Panc1 (cell line): ENCODE measurements around the gene SYN1. TPM values are rescaled to one million over a fixed set of nuclear protein-coding genes. Genes with fewer than 3 reads are reported as not detected.

ENCODE experiments used
- ATAC-seq: fragments of 200-7000 bp; cut with Tn5 transposase; 2 replicates; pipeline ENCODE4 v1.9.1; 2020; ENCODE audit warnings: mild to moderate bottlenecking, moderate library complexity
- BruUV-seq: library from RNA; stranded (reverse); fragments of 400-500 nt; replicated peaks from 2 replicates; lab custom pipeline; 2021; lab: Mats Ljungman, UMichigan
- CTCF ChIA-PET: fragments of 300-600 bp; sonication (Branson Sonifier 250); formaldehyde crosslinking; loops from one replicate; lab custom pipeline; 2022; ENCODE audit warnings: antibody characterized with exemption; lab: Charles Lee
- POLR2A ChIA-PET: fragments of 300-600 bp; sonication (Branson Sonifier 250); formaldehyde crosslinking; loops from one replicate; lab custom pipeline; 2022; ENCODE audit warnings: antibody characterized with exemption; lab: Charles Lee
- DNase-seq: peaks from one replicate; pipeline ENCODE4 v3.0.0-alpha.2; 2010; ENCODE audit warnings: low read depth, low spot score
- H3K27ac ChIP-seq: 2 replicates; pipeline ENCODE4 v1.5.1; 2011; ENCODE audit warnings: mild to moderate bottlenecking, low read length, inconsistent platforms
- H3K27me3 ChIP-seq: fragments of 200-500 bp; sonication (Bioruptor generic); 2 replicates; pipeline ENCODE4 v1.6.0; 2014; ENCODE audit warnings: low read length, inconsistent platforms; ENCODE audit not compliant: control insufficient read depth, insufficient read depth
- H3K36me3 ChIP-seq: fragments of 200-500 bp; sonication (Bioruptor generic); 2 replicates; pipeline ENCODE4 v1.5.1; 2014; ENCODE audit warnings: inconsistent platforms, mild to moderate bottlenecking, low read length, moderate library complexity; ENCODE audit not compliant: control insufficient read depth, insufficient read depth
- H3K4me1 ChIP-seq: 2 replicates; pipeline ENCODE4 v1.5.1; 2011; ENCODE audit warnings: inconsistent platforms, mild to moderate bottlenecking, low read length, moderate library complexity; ENCODE audit not compliant: control insufficient read depth, insufficient read depth
- H3K4me3 ChIP-seq, 2 experiments: 2 replicates each; pipeline ENCODE4 v1.5.1; 2011 to 2012; ENCODE audit warnings: low read depth in 2 of 2, low read length in 2 of 2, mild to moderate bottlenecking in 2 of 2, inconsistent platforms in 1 of 2, moderate library complexity in 1 of 2
- H3K9me3 ChIP-seq: fragments of 200-500 bp; sonication (Bioruptor generic); 2 replicates; pipeline ENCODE4 v1.5.1; 2014; ENCODE audit warnings: low read depth, mild to moderate bottlenecking, inconsistent platforms, low read length, moderate library complexity; ENCODE audit not compliant: control insufficient read depth, insufficient read depth
- POLR2AphosphoS5 ChIP-seq: IDR thresholded peaks from 2 replicates; pipeline ENCODE4 v1.6.1; 2012; ENCODE audit warnings: mild to moderate bottlenecking, low read depth, low read length, moderate library complexity
- SIN3A ChIP-seq: IDR thresholded peaks from 2 replicates; pipeline ENCODE4 v1.6.1; 2012; ENCODE audit warnings: low read depth, mild to moderate bottlenecking, low read length, moderate library complexity, borderline replicate concordance; ENCODE audit not compliant: insufficient read depth
- TCF7L2 ChIP-seq: IDR thresholded peaks from 2 replicates; pipeline ENCODE4 v1.6.1; 2011; ENCODE audit warnings: mild to moderate bottlenecking, low read depth, low read length, inconsistent platforms
- in situ Hi-C: cut with HindIII; loops from 2 replicates; pipeline ENCODE4 v1.10.0; 2016; ENCODE audit warnings: low sequenced_read_pairs, low pct_unique_long_range_greater_than_20kb
- intact Hi-C: fragments of 100-400 bp; cut with micrococcal nuclease; formaldehyde crosslinking; loops from one replicate; pipeline ENCODE4 v1.10.0; 2022; ENCODE audit not compliant: unreplicated experiment
- total RNA-seq: library from RNA; stranded (reverse); gene quantifications from one replicate; pipeline ENCODE4 v1.2.1, GENCODE V29; 2021; ENCODE audit not compliant: unreplicated experiment
- TF ChIP-seq, protein P1 (sequence below): fragments of 450-650 bp; IDR thresholded peaks from 2 replicates; pipeline ENCODE4 v1.5.1; 2017; ENCODE audit warnings: mild to moderate bottlenecking
- TF ChIP-seq, protein P2 (sequence below), 2 experiments: IDR thresholded peaks; 2 replicates each; pipeline ENCODE4 v1.6.1; 2011 to 2012; ENCODE audit warnings: low read depth in 2 of 2, control low read depth in 1 of 2, low read length in 1 of 2, mild to moderate bottlenecking in 1 of 2, moderate library complexity in 1 of 2; ENCODE audit not compliant: insufficient read depth in 1 of 2

SYN1 gene
- total RNA-seq, 1 experiment from 2014 or later = 1.0 TPM

DNA sequence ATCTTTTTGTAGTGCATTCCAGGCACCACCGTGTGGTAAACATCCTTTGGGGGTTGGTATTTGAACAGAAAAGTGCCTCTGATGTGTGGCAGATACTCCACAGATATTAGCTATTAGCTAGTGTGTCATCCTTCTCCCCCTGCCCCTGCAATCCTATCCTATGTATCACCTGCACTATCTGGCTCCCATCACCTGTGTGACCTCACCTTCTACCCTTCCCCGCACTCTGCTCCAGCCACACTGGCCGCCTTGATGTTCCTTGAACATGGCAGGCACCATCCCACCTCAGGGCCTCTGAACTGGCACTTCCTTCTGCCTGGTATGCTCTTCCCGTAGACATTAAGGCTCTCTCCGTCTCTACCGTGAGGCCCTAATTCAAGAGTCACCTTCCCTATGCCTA, 27.0 kb upstream of the SYN1 start:
- no peak for TF ChIP-seq TCF7L2
- TF ChIP-seq, protein P1, sequence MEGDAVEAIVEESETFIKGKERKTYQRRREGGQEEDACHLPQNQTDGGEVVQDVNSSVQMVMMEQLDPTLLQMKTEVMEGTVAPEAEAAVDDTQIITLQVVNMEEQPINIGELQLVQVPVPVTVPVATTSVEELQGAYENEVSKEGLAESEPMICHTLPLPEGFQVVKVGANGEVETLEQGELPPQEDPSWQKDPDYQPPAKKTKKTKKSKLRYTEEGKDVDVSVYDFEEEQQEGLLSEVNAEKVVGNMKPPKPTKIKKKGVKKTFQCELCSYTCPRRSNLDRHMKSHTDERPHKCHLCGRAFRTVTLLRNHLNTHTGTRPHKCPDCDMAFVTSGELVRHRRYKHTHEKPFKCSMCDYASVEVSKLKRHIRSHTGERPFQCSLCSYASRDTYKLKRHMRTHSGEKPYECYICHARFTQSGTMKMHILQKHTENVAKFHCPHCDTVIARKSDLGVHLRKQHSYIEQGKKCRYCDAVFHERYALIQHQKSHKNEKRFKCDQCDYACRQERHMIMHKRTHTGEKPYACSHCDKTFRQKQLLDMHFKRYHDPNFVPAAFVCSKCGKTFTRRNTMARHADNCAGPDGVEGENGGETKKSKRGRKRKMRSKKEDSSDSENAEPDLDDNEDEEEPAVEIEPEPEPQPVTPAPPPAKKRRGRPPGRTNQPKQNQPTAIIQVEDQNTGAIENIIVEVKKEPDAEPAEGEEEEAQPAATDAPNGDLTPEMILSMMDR = no peak
- TF ChIP-seq SIN3A = no peak
- TF ChIP-seq, protein P2, sequence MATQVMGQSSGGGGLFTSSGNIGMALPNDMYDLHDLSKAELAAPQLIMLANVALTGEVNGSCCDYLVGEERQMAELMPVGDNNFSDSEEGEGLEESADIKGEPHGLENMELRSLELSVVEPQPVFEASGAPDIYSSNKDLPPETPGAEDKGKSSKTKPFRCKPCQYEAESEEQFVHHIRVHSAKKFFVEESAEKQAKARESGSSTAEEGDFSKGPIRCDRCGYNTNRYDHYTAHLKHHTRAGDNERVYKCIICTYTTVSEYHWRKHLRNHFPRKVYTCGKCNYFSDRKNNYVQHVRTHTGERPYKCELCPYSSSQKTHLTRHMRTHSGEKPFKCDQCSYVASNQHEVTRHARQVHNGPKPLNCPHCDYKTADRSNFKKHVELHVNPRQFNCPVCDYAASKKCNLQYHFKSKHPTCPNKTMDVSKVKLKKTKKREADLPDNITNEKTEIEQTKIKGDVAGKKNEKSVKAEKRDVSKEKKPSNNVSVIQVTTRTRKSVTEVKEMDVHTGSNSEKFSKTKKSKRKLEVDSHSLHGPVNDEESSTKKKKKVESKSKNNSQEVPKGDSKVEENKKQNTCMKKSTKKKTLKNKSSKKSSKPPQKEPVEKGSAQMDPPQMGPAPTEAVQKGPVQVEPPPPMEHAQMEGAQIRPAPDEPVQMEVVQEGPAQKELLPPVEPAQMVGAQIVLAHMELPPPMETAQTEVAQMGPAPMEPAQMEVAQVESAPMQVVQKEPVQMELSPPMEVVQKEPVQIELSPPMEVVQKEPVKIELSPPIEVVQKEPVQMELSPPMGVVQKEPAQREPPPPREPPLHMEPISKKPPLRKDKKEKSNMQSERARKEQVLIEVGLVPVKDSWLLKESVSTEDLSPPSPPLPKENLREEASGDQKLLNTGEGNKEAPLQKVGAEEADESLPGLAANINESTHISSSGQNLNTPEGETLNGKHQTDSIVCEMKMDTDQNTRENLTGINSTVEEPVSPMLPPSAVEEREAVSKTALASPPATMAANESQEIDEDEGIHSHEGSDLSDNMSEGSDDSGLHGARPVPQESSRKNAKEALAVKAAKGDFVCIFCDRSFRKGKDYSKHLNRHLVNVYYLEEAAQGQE (IDR thresholded peaks at IDR 0.05; ENCODE audit: insufficient read depth in 1 of 2, low read depth in 2 of 2, low read length in 1 of 2) = no peak
- TF ChIP-seq POLR2AphosphoS5 = no peak
- H3K4me3 ChIP-seq = no peak overlapping the region
- H3K36me3 ChIP-seq = no peaks in the 10 kb centered on the region; the same call in 1 of the 2 replicates
- ChIA-PET POLR2A (no interaction called here), CTCF (interaction anchor here (0.6 kb wide), 1 partner anchor 334 kb away, joined by 5 read pairs; no protein-coding TSS in a partner anchor)
- H3K27me3 ChIP-seq = no peaks in the 10 kb centered on the region
- BruUV-seq = no TSS peak
- no peak for ATAC-seq
- H3K27ac ChIP-seq = no peak overlapping the region
- in situ Hi-C loops (no loop called here), intact Hi-C loops (no loop called here)
- 0 out of 2 replicates have a peak, but pooled peaks cover 5% of the 10 kb centered on the region for H3K4me1 ChIP-seq
- DNase-seq = no peak
- H3K9me3 ChIP-seq = no peaks in the 10 kb centered on the region

GRCh38 chrX:47645530-47645929, 25.9 kb upstream of the SYN1 start:
- intact Hi-C loops = no loop called here
- Histone ChIP-seq H3K27me3 (no peaks in the 10 kb centered on the region), H3K4me1 (0 out of 2 replicates have a peak, but pooled peaks cover 5% of the 10 kb centered on the region), H3K4me3 (no peak overlapping the region), H3K27ac (no peak overlapping the region), H3K36me3 (no peaks in the 10 kb centered on the region; the same call in 1 of the 2 replicates), H3K9me3 (no peaks in the 10 kb centered on the region)
- TF ChIP-seq TCF7L2 = no peak
- TF ChIP-seq, protein P1 = no peak
- no peak for TF ChIP-seq SIN3A
- TF ChIP-seq, protein P2 (IDR thresholded peaks at IDR 0.05; ENCODE audit: insufficient read depth in 1 of 2, low read depth in 2 of 2, low read length in 1 of 2) = no peak
- TF ChIP-seq POLR2AphosphoS5 = no peak
- ATAC-seq (no peak), DNase-seq (no peak)
- in situ Hi-C loops = no loop called here
- POLR2A ChIA-PET = no interaction called here
- no TSS peak for BruUV-seq
- CTCF ChIA-PET = no interaction called here
